HEK293 (cell line): Measurements from ENCODE around the gene PRKCA.

Experiments
- ATF2 ChIP-seq: fragments of 450-650 bp; formaldehyde crosslinking; IDR thresholded peaks from 2 replicates; pipeline ENCODE4 v1.5.1; 2016; ENCODE audit warnings: missing biosample characterization, missing genetic modification characterization, low read depth
- SP3 ChIP-seq: fragments of 450-650 bp; formaldehyde crosslinking; IDR thresholded peaks from 2 replicates; pipeline ENCODE4 v1.5.1; 2016; ENCODE audit warnings: missing biosample characterization, missing genetic modification characterization
- TSHZ1 ChIP-seq: fragments of 450-650 bp; formaldehyde crosslinking; IDR thresholded peaks from 2 replicates; pipeline ENCODE4 v1.5.1; 2016; ENCODE audit warnings: missing biosample characterization, missing genetic modification characterization, borderline replicate concordance
- WT1 ChIP-seq: fragments of 450-650 bp; formaldehyde crosslinking; IDR thresholded peaks from 2 replicates; pipeline ENCODE4 v1.5.1; 2016; ENCODE audit warnings: missing biosample characterization, missing genetic modification characterization
- ZBTB17 ChIP-seq: fragments of 450-650 bp; formaldehyde crosslinking; IDR thresholded peaks from 2 replicates; pipeline ENCODE4 v1.5.1; 2016; ENCODE audit warnings: missing biosample characterization, missing genetic modification characterization
- ZEB2 ChIP-seq: fragments of 450-650 bp; formaldehyde crosslinking; IDR thresholded peaks from 2 replicates; pipeline ENCODE4 v1.5.1; 2016; ENCODE audit warnings: missing biosample characterization, missing genetic modification characterization
- ZNF132 ChIP-seq: fragments of 450-650 bp; formaldehyde crosslinking; IDR thresholded peaks from 2 replicates; pipeline ENCODE4 v1.5.1; 2017; ENCODE audit warnings: missing biosample characterization, missing genetic modification characterization, borderline replicate concordance
- ZNF138 ChIP-seq: fragments of 450-650 bp; formaldehyde crosslinking; IDR thresholded peaks from 2 replicates; pipeline ENCODE4 v1.5.1; 2016; ENCODE audit warnings: missing biosample characterization, missing genetic modification characterization, borderline replicate concordance
- ZNF157 ChIP-seq: fragments of 450-650 bp; formaldehyde crosslinking; IDR thresholded peaks from 2 replicates; pipeline ENCODE4 v1.5.1; 2016; ENCODE audit warnings: missing biosample characterization, missing genetic modification characterization
- ZNF169 ChIP-seq: fragments of 450-650 bp; formaldehyde crosslinking; IDR thresholded peaks from 2 replicates; pipeline ENCODE4 v1.5.1; 2016; ENCODE audit warnings: missing biosample characterization, missing genetic modification characterization
- ZNF239 ChIP-seq: fragments of 450-650 bp; formaldehyde crosslinking; IDR thresholded peaks from 2 replicates; pipeline ENCODE4 v1.5.1; 2016; ENCODE audit warnings: missing biosample characterization, missing genetic modification characterization
- ZNF24 ChIP-seq: fragments of 450-650 bp; formaldehyde crosslinking; IDR thresholded peaks from 2 replicates; pipeline ENCODE4 v1.5.1; 2016; ENCODE audit warnings: missing biosample characterization, missing genetic modification characterization
- ZNF354C ChIP-seq: fragments of 450-650 bp; formaldehyde crosslinking; IDR thresholded peaks from 2 replicates; pipeline ENCODE4 v1.5.1; 2016; ENCODE audit warnings: missing biosample characterization, missing genetic modification characterization, low read depth, borderline replicate concordance
- ZNF416 ChIP-seq: fragments of 450-650 bp; formaldehyde crosslinking; IDR thresholded peaks from 2 replicates; pipeline ENCODE4 v1.5.1; 2016; ENCODE audit warnings: missing biosample characterization, missing genetic modification characterization
- ZNF514 ChIP-seq: fragments of 450-650 bp; formaldehyde crosslinking; IDR thresholded peaks from 2 replicates; pipeline ENCODE4 v1.5.1; 2016; ENCODE audit warnings: missing biosample characterization, missing genetic modification characterization
- ZNF664 ChIP-seq: fragments of 450-650 bp; formaldehyde crosslinking; IDR thresholded peaks from 2 replicates; pipeline ENCODE4 v1.5.1; 2016; ENCODE audit warnings: missing biosample characterization, missing genetic modification characterization
- ZNF830 ChIP-seq: fragments of 450-650 bp; IDR thresholded peaks from 2 replicates; pipeline ENCODE4 v1.5.0; 2018; ENCODE audit warnings: missing biosample characterization, missing genetic modification characterization, low read depth, mild to moderate bottlenecking, moderate library complexity
- ZNF837 ChIP-seq: fragments of 450-650 bp; formaldehyde crosslinking; IDR thresholded peaks from 2 replicates; pipeline ENCODE4 v1.5.1; 2016; ENCODE audit warnings: missing biosample characterization, missing genetic modification characterization
- ZSCAN23 ChIP-seq: fragments of 450-650 bp; formaldehyde crosslinking; IDR thresholded peaks from 2 replicates; pipeline ENCODE4 v1.5.1; 2016; ENCODE audit warnings: missing biosample characterization, missing genetic modification characterization
- ZXDB ChIP-seq: fragments of 450-650 bp; formaldehyde crosslinking; IDR thresholded peaks from 2 replicates; pipeline ENCODE4 v1.5.1; 2016; ENCODE audit warnings: missing biosample characterization, missing genetic modification characterization
- TF ChIP-seq, protein P1 (sequence below): fragments of 450-650 bp; formaldehyde crosslinking; IDR thresholded peaks from 2 replicates; pipeline ENCODE4; 2016; ENCODE audit warnings: missing biosample characterization, missing genetic modification characterization
- TF ChIP-seq, protein P2 (sequence below): fragments of 450-650 bp; formaldehyde crosslinking; IDR thresholded peaks from 2 replicates; pipeline ENCODE4 v1.5.1; 2016; ENCODE audit warnings: missing biosample characterization, missing genetic modification characterization
- TF ChIP-seq, protein P3 (sequence below): fragments of 450-650 bp; formaldehyde crosslinking; IDR thresholded peaks from 2 replicates; pipeline ENCODE4 v1.5.1; 2016; ENCODE audit warnings: missing biosample characterization, missing genetic modification characterization
- TF ChIP-seq, protein P4 (sequence below): fragments of 450-650 bp; formaldehyde crosslinking; IDR thresholded peaks from 2 replicates; pipeline ENCODE4 v1.5.1; 2017; ENCODE audit warnings: missing biosample characterization, mild to moderate bottlenecking, missing genetic modification characterization, moderate library complexity

PRKCA gene

DNA sequence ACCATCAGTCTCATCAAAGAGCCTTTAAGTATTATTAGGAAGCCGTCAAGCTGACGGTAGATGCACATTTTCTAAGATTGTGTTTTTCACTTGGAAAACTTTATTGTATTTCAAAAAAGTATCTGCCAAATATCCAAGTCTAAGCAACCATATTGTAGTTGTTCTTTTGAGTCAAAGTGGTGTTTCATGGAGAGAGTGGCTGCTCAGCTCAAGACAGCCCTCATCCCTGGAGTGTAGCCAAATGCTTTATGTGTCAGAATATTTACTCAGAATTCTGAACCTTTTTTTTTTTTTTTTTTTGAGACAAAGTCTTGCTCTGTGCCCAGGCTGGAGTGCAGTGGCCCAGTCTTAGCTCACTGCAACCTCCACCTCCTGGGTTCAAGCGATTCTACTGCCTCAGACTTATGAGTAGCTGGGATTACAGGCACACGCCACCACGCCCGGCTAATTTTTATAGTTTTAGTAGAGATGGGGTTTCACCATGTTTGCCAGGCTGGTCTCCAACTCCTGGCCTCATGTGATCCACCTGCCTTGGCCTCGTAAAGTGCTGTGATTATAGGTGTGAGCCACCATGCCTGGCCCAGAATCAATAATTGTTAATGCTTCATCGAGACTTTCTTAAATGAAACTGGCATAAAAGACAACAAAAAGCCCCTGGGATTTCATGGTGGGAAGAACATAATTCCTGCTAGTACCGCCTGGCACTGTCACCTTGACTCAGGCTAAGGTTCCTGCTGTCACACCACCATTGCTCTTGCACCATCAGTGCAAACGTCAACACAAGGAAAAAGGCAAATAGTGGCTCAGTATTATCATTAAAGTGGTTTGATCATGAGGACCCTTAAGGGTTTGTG is 45.5 kb downstream of the PRKCA start (continued):
- TF ChIP-seq, protein P1, sequence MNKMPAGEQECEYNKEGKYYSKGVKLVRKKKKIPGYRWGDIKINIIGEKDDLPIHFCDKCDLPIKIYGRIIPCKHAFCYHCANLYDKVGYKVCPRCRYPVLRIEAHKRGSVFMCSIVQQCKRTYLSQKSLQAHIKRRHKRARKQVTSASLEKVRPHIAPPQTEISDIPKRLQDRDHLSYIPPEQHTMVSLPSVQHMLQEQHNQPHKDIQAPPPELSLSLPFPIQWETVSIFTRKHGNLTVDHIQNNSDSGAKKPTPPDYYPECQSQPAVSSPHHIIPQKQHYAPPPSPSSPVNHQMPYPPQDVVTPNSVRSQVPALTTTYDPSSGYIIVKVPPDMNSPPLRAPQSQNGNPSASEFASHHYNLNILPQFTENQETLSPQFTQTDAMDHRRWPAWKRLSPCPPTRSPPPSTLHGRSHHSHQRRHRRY (tag by site-specific recombination), result no peak
- TF ChIP-seq ZNF24 (0 out of 2 replicates have a peak, but pooled peaks have one; percentile 15), TSHZ1 (tag by site-specific recombination) (peak; percentile 30; the same call in 1 of the 2 replicates), ZNF132 (tag by site-specific recombination) (no peak), ZSCAN23 (tag by site-specific recombination) (0 out of 2 replicates have a peak, but pooled peaks have one; percentile 36), ZNF239 (tag by site-specific recombination) (no peak), SP3 (tag by site-specific recombination) (no peak), ZBTB17 (tag by site-specific recombination) (peak; percentile 74), ZXDB (tag by site-specific recombination) (peak; percentile 40; the same call in 1 of the 2 replicates), ZNF138 (tag by site-specific recombination) (no peak), ZNF416 (no peak), ZNF157 (tag by site-specific recombination) (no peak), ATF2 (no peak), ZNF830 (tag by site-specific recombination) (no peak), WT1 (tag by site-specific recombination) (0 out of 2 replicates have a peak, but pooled peaks have one; percentile 10), ZNF837 (tag by site-specific recombination) (no peak), ZNF169 (no peak), ZNF514 (tag by site-specific recombination) (no peak), ZNF354C (no peak), ZNF664 (tag by site-specific recombination) (no peak), ZEB2 (no peak; the same call in 1 of the 2 replicates)
- TF ChIP-seq, protein P2, sequence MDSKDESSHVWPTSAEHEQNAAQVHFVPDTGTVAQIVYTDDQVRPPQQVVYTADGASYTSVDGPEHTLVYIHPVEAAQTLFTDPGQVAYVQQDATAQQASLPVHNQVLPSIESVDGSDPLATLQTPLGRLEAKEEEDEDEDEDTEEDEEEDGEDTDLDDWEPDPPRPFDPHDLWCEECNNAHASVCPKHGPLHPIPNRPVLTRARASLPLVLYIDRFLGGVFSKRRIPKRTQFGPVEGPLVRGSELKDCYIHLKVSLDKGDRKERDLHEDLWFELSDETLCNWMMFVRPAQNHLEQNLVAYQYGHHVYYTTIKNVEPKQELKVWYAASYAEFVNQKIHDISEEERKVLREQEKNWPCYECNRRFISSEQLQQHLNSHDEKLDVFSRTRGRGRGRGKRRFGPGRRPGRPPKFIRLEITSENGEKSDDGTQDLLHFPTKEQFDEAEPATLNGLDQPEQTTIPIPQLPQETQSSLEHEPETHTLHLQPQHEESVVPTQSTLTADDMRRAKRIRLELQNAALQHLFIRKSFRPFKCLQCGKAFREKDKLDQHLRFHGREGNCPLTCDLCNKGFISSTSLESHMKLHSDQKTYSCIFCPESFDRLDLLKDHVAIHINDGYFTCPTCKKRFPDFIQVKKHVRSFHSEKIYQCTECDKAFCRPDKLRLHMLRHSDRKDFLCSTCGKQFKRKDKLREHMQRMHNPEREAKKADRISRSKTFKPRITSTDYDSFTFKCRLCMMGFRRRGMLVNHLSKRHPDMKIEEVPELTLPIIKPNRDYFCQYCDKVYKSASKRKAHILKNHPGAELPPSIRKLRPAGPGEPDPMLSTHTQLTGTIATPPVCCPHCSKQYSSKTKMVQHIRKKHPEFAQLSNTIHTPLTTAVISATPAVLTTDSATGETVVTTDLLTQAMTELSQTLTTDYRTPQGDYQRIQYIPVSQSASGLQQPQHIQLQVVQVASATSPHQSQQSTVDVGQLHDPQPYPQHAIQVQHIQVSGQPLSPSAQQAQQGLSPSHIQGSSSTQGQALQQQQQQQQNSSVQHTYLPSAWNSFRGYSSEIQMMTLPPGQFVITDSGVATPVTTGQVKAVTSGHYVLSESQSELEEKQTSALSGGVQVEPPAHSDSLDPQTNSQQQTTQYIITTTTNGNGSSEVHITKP (tag by site-specific recombination), result 0 out of 2 replicates have a peak, but pooled peaks have one; percentile 7
- TF ChIP-seq, protein P3, sequence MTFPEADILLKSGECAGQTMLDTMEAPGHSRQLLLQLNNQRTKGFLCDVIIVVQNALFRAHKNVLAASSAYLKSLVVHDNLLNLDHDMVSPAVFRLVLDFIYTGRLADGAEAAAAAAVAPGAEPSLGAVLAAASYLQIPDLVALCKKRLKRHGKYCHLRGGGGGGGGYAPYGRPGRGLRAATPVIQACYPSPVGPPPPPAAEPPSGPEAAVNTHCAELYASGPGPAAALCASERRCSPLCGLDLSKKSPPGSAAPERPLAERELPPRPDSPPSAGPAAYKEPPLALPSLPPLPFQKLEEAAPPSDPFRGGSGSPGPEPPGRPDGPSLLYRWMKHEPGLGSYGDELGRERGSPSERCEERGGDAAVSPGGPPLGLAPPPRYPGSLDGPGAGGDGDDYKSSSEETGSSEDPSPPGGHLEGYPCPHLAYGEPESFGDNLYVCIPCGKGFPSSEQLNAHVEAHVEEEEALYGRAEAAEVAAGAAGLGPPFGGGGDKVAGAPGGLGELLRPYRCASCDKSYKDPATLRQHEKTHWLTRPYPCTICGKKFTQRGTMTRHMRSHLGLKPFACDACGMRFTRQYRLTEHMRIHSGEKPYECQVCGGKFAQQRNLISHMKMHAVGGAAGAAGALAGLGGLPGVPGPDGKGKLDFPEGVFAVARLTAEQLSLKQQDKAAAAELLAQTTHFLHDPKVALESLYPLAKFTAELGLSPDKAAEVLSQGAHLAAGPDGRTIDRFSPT (tag by site-specific recombination), result peak; percentile 22; the same call in 1 of the 2 replicates
- TF ChIP-seq, protein P4, sequence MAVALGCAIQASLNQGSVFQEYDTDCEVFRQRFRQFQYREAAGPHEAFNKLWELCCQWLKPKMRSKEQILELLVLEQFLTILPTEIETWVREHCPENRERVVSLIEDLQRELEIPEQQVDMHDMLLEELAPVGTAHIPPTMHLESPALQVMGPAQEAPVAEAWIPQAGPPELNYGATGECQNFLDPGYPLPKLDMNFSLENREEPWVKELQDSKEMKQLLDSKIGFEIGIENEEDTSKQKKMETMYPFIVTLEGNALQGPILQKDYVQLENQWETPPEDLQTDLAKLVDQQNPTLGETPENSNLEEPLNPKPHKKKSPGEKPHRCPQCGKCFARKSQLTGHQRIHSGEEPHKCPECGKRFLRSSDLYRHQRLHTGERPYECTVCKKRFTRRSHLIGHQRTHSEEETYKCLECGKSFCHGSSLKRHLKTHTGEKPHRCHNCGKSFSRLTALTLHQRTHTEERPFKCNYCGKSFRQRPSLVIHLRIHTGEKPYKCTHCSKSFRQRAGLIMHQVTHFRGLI (tag by site-specific recombination), result 0 out of 2 replicates have a peak, but pooled peaks have one; percentile 7
